Activated CD4-positive, CD25-positive, alpha-beta regulatory T cell (primary cell): ENCODE results near the gene FKBP1A.
"Not testable (repeated sequence)": the region's sequence is repeated elsewhere in the genome, so short reads cannot be mapped to it uniquely, and the experiment has no call there.

ENCODE experiments used
- DNase-seq, 4 experiments: peaks; one replicate each; lab custom pipeline; 2025; lab: John Stamatoyannopoulos, UW

The FKBP1A gene

GRCh38 chr20:1364106-1364505 lies 28.7 kb downstream of the FKBP1A start:
- no peak for DNase-seq

GRCh38 chr20:1363522-1363921 lies 29.3 kb downstream of the FKBP1A start:
- no peak for DNase-seq

GRCh38 chr20:1362484-1362883 lies 30.4 kb downstream of the FKBP1A start:
- no peak for DNase-seq

- no peak for DNase-seq
Observed at GRCh38 chr20:1360094-1360846, 32.6 kb downstream of the FKBP1A start.

- no peak for DNase-seq
Observed at GRCh38 chr20:1357921-1358671, 34.8 kb downstream of the FKBP1A start.

- no peak for DNase-seq
Observed at GRCh38 chr20:1353956-1354355, 38.9 kb downstream of the FKBP1A start.

- DNase-seq: no peak
Observed at GRCh38 chr20:1346315-1346969, 46.4 kb downstream of the FKBP1A start.

- no peak for DNase-seq
Observed at GRCh38 chr20:1345756-1346093, 47.1 kb downstream of the FKBP1A start.

GRCh38 chr20:1345030-1345755 lies 47.7 kb downstream of the FKBP1A start:
- DNase-seq: no peak

GRCh38 chr20:1343446-1344124 lies 49.3 kb downstream of the FKBP1A start:
- DNase-seq: not testable (repeated sequence)

- no peak for DNase-seq
Observed at GRCh38 chr20:1341561-1342265, 51.1 kb downstream of the FKBP1A start.

GRCh38 chr20:1338801-1339200 lies 54.1 kb downstream of the FKBP1A start:
- no peak for DNase-seq

GRCh38 chr20:1338096-1338495 lies 54.8 kb downstream of the FKBP1A start:
- DNase-seq: no peak

GRCh38 chr20:1337441-1337840 lies 55.4 kb downstream of the FKBP1A start:
- DNase-seq: no peak

- DNase-seq: no peak
Observed at GRCh38 chr20:1336699-1337367, 56.0 kb downstream of the FKBP1A start.

GRCh38 chr20:1335961-1336698 lies 56.7 kb downstream of the FKBP1A start:
- no peak for DNase-seq

GRCh38 chr20:1334761-1335160 lies 58.1 kb downstream of the FKBP1A start:
- no peak for DNase-seq

- no peak for DNase-seq
Observed at GRCh38 chr20:1334370-1334731, 58.5 kb downstream of the FKBP1A start.

GRCh38 chr20:1333462-1334369 lies 59.1 kb downstream of the FKBP1A start:
- DNase-seq: no peak
